ENCODE data around the gene SSTR1.
"Not testable (repeated sequence)": the region's sequence is repeated elsewhere in the genome, so short reads cannot be mapped to it uniquely, and the experiment has no call there.

SSTR1 gene, protein sequence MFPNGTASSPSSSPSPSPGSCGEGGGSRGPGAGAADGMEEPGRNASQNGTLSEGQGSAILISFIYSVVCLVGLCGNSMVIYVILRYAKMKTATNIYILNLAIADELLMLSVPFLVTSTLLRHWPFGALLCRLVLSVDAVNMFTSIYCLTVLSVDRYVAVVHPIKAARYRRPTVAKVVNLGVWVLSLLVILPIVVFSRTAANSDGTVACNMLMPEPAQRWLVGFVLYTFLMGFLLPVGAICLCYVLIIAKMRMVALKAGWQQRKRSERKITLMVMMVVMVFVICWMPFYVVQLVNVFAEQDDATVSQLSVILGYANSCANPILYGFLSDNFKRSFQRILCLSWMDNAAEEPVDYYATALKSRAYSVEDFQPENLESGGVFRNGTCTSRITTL

DNA sequence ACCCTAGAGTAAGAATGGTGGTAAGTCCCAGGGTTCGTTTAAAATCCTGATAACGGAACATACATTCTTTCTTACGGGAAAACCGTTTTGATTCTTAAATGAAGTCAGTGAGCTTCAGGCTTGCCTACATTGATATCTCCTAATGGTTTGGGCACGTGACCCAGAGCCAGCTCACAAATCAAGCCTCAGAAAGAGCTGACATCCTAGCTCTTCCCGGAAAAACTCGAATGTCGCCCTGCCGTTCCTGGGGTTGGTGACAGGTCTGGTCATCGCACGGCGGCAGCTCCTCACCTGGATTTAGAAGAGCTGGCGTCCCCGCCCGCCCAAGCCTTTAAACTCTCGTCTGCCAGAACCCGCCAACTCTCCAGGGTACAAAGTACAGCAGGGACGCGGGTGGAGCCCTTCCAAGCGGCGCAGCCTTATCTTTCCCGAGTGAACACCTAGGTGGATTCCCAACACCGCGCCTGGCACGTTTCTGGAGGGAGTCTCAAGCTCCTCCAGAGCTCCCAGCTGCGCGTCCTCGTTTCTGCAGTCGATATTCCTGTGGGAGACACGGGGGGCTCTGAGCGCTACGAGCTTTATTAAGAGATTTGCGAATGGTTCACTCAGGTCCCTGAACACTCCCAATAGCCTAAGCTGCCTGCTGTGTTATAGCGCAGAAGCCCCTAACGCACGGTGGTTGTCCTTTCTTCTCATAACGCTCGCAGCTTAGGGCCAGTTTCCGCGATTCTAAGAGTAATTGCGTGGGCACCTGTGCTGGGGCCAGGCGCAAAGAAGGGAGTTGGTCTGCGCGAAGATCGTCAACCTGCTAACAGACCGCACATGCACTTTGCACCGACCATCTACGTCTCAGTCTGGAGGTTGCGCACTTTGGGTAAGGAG, at the start of gene SSTR1:
Gene SSTR1 (plus strand): TSS at position 169 of the 882 bp plus-strand sequence. CDS start 1,486 bp downstream, outside the sequence.
- DNase-seq = peak; percentile 67

DNA sequence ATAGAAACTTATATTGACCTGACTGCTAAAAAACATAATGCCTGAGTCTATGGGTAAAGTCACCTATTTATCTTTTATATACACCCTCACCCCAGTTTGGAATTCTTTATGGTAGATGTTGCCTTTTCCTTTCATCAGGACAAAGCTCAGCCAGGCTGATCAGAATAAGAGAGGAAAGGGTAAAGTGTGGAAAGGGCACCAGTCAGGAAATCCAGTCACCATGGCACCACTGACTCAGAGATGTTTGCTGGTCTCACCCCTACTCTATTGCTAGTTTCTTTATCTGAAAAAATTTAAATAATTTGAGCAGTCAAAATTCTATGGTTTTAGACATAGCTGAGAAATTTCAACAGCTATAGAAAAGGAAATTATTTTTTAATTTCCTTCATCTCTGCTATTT, 49.2 kb upstream of the SSTR1 start:
- DNase-seq = no peak

DNA sequence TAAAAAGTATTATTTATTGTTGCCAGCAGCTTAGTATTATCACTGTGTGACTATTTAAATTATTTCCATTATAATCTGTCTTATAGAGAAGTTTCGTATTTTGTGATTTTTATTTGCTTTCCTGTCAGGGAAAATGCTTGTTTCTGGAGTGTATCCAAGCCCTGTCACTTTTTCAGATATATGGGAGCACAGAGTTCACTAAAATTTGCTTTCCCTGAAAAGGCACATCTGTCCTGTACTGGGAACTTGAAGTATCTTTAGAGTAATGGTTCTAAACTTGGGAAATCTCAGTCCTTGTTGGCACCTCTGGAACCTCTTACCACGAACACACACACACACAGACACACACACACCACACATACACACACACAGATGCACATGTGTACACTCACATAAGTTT, 39.3 kb upstream of the SSTR1 start:
- no peak for DNase-seq

DNA sequence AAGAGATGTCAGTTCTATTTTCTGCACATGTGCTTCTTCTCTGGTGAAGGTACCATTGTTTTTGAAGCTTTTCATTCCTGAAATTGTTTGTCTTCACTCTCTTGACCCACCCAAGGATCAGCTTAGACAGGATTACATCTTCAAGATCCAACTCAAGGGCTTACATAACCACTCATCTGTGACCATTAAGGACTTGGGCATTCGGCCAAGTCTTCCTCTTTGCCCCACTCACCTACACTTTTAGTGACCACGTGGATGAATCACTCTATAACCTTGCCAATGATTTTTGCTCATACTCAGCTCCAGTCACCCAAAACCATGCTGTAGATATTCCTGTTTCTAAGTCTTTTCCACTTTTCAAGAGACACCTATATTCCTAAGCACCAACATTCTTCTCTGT, 36.5 kb upstream of the SSTR1 start:
- DNase-seq = no peak

DNA sequence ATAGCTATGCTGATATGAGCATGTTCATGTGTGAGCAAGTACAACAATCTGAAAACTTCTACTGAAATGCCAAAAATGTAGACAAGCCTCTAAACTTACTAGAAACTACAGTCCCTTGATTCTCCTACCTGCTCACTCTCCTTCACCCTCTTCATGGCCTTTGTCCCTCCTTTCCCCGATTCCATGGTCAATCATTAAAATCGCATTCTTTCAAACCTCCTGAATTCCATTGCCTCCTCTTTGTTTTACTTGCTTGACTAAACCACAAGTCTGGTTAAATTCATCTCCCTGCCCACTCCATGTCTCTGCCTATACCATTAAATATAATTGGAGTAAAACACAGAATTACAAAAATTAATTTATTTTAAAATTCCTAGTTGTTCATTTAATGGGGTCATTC, 33.0 kb upstream of the SSTR1 start:
- DNase-seq = no peak

DNA sequence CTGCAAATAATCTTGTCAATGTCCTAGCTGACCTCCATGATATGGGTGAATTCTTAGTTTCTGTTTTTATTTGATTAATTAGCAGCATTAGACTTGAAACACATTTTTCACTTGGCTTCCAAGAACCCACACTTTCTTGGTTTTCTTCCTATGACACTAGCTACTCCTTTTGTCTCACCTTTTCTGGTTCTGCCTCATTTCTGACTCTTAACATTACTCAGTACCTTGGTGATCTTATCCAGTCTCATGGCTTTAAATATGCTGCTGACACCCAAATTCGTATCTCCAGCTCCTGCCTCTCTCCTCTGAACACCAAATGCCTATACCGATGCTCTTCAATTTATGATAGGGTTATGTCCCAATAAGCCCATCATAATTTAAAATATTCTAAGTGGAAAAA, 32.0 kb upstream of the SSTR1 start:
- DNase-seq = no peak

DNA sequence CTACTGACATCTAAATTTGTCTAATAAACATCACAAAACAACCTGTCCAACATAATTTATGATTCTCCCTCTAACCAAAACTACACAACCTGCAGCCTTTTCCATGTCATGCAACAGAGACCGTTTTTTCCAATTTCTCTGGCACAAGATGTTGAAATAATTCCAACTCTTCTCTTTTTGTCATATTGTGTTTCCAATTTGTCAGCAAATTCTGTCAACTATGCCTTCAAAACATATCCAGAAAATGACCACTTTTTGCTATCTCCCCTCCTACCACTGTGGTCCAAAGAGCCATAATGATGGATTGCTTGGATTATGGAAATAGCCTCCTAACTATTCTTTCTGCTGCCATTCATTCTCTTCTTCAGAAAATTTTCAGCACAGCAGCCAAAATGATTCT, 31.3 kb upstream of the SSTR1 start:
- DNase-seq = no peak

DNA sequence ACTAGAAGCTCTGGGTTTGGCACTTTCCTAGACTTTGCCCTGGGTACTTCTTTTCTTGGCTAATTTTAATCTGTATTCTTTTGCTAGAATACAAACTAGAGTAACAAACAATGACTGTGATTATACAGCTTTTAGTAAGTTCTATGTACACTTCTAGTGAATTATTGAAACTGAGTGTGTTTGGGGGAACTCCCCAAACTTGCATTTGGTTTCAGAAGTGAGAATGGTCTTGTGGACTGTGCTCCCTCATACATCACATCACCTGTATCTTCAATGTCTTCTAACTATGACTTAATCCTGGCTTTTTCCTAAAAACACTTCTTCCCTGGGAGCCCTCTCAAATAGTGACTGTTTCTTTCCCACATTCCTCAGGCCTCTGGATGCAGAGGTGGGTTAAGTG, 23.6 kb upstream of the SSTR1 start:
- no peak for DNase-seq

DNA sequence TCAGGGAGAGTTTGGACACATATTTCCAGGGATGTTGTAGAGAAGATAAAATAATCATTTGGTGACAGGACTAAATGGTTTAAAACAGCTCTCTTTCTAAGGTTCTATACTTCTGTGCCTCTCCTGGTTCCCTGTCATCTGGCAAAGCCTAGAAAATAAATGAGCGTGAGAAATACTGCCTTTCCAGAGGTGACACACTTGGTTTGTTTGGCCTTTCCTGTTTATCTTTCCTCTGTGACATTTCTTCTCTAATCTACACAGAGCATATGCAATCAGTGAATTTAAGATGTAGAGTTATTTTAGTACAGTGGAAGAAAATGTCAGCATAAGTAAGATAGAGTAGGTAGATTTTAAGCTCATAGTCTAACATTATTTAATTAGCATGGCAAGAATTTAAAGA, 22.0 kb upstream of the SSTR1 start:
- DNase-seq = no peak

DNA sequence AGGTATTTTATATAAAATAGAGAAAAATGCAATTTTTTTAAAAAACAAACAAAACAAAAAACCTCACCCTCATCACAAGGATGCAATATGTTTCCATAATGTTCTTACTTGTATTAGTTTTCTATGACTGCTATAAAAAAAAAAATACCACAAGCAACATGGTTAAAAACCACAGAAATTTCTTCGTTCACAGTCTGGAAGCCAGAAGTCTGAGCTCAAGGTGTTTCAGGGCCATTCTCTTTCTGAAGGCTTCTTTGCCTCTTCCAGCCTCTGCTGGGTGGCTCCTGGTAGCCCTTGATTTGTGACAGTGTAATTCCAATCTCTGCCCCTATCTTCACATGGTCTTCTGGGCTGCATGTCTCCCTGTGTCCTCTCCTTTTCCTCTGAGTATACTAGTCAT, 21.5 kb upstream of the SSTR1 start:
- DNase-seq = no peak

DNA sequence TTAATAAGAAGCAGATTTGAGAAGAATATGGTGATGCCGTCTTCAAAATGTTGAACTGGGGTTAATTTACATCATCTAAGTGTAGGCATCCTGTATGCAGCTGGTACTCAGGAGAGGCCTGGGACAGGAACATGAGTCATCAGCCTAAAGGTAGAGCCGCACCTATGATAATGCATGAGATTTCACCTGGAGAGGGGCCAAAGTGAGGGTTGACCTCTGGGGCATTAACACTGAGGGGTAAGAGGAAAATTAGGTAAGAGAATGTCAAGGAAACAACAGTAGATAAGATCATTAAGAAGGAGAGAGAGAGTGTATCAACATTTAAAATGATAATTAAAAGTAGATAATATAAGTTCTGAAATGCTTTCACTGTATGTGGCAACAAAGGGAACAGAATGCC, 20.2 kb upstream of the SSTR1 start:
- DNase-seq = no peak

DNA sequence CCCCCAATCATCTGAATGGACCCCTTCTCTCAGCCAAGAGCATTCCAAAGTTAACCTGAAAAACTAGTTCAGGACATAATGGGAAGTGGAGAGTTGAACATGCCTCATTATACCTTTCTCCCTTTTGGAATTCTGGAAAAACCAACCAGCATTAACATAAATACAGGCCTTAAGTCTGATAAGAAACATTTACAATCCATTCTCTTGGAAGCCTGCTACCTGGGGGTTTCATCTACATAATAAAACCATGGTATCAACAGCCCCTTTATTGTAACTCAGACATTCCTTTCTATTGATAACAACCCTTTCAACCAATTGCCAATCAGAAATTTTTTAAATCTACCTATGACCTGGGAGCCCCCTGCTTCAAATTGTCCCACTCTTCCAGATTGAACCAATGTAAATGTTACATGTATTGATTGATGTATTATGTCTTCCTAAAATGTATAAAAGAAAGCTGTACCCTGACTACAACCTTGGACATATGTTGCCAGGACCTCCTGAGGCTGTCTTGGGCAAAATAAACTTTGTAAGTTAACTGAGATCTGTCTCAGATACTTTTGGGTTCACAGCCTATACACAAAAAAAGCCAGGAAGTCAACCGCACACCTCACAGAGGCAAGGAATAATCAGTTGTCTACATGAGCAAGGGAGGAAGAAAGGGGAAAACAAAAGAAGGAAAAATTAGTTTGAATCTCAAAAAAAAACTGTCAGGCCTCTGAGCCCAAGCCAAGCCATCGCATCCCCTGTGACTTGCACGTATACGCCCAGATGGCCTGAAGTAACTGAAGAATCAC, 17.6 kb upstream of the SSTR1 start:
- DNase-seq = no peak

DNA sequence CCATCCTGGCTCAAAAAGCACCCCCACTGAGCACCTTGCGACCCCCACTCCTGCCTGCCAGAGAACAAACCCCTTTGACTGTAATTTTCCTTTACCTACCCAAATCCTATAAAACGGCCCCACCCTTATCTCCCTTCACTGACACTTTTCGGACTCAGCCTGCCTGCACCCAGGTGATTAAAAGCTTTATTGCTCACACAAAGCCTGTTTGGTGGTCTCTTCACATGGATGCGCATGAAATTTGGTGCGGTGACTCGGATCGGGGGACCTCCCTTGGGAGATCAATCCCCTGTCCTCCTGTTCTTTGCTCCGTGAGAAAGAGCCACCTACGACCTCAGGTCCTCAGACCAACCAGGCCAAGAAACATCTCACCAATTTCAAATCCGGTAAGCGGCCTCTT, 16.9 kb upstream of the SSTR1 start:
- DNase-seq = not testable (repeated sequence)

DNA sequence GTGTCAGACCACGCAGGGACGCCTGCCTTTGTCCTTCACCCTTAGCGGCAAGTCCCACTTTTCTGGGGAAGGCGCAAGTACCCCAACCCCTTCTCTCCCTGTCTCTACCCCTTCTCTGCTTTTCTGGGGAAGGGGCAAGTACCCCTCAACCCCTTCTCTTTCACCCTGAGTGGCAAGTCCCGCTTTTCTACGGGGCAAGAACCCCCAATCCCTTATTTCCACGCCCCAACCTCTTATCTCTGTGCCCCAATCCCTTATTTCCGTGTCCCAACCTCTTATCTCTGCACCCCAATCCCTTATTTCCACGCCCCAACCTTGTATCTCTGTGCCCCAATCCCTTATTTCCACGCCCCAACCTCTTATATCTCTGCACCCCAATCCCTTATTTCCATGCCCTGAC, 16.2 kb upstream of the SSTR1 start:
- not testable (repeated sequence) for DNase-seq

DNA sequence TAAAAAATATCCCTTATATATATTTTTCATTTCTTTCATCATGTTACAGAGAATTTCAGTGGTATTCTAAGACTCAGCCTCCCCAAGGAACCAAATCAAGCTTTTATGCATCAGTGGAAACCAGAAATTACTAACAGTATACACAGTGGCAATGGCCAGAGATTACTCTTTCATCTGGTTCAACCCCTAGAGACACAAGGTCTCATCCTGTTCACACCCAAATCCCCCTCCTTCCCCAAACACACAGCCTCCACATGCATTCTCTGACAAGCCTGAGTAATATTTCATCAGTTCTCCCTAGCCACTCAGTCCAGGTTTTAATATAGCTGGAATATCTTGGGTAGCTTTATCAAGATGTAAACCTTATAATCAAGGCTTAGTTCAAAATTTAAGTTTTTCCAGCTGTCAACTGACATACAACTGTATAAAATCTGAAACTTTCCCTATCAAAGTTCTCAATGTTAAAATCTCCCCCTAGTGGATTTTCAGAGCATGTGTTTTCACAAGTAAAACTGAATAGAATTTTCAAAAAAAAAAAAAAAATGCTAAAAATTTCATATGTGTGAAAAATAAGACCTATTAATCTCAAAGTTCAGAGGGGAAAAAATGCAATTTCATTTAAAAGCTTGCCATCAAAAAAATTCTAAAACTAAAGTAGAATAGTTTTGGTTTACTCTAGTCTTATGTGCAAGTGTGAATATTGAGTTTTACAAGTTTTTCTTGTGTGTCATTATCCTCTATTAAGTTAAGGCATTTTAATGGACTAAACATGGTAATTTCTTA, 10.5 kb upstream of the SSTR1 start:
- peak; percentile 23 for DNase-seq

DNA sequence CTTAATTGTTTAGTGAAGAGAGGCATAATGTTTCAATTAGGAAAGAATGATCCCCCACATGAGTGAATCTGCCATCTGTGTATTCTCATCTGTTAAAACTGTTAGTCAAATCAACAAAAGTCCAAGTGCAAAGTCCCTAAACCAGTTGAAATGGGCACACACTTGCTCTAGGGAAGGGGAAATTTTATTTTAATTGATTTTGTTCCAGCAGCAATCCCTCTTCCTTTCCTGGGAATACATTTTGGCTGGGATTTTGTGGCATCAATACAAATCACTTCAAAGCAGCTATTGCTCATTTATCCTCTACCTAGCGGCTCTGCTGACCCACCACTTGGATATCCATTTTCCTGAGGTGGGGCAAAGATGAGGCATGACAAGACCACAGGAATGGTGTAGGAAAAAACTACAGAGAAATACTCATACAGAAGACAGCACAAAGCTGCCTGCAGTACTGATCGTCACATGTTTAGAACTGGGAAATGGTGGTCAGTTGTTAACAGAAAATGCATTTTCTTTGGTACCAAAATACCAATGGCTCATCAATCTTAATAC, 9.8 kb upstream of the SSTR1 start:
- DNase-seq = no peak

DNA sequence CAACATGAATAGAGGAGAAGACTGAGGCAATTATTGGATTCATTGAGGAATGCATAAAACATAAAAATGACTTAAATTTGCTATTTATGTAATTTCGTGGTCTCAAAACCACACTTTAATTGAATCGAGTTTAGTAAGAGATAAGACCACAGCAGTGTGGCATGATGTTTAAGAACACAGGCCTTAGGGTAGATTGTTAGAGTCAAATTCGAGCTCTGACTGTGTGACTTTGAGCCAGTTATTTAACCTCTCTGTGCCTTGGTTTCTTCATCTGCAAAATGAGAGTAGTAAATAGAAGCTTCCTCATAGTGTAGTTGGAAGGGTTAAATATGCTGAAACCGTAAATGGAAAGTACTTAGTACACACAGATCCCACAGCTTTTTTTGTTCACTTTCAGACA, 9.3 kb upstream of the SSTR1 start:
- no peak for DNase-seq

DNA sequence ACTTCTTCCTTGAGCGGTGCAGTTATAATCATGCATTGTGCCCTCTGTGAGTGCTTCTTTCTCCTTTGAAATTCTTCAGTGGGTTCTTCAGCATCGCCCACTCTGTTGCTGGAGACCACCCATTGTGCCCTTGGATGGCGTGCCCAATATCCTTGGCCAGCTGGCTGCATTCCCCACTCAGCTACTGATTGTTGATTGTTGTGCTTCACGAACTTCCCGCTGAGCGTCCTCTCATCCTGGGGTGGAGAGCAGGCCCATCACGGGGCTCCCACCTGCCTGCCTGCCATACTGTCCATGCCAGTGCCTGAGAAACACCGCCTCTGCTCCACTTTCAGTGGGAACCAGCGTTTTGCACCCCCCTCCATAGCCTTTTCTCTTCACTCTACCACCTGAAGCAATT, 8.6 kb upstream of the SSTR1 start:
- no peak for DNase-seq

DNA sequence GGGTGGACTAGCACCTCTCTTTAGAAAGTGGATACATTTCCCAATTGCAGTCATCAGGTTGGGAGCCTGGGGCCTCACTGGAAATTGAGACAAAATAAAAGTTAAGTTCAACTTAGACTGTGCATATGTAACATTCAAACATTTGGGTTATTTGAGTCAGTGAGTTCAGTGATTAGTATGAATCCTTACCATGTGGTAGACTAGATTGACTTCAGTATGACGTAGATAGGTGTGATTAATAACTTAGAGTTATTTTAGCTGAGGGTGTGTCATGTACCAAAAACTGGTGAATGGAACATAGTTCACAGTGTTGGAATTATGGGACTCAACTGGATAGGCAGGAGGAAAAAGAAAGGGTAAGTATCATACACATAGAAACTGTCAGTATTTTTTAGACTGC, 8.0 kb upstream of the SSTR1 start:
- DNase-seq = no peak

DNA sequence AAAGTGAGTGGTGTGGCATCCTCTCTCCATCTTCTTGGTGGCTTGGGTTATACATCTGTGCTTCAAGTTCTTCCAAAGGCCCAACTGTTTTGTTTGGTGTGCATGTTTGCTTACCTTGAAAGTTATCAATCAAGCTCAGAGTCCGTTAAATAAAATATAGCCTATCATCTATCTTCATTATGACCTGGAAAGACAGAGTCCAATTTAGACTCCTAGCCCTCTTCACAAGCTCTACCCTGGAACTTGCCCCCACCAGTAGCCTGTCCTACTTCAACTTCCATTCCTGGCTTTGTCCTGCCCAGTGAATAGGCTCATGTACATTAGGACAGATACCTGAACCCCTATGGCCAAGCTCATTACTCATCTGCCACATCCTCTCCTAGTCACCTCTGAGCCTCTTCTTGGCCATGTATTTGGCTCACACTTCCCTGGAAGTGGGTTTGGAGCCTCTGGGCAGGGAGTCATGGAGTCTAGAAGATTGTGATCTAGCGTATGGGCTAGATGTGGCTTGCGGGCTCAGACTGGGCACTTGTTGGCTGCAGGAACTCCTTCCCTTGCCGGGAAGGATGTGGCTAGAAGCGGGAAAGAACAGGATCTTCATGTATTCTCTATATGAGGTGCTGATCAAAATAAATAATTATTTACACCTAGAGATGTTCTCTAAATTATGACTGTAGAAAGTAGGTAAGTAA, 6.4 kb upstream of the SSTR1 start:
- DNase-seq = no peak

DNA sequence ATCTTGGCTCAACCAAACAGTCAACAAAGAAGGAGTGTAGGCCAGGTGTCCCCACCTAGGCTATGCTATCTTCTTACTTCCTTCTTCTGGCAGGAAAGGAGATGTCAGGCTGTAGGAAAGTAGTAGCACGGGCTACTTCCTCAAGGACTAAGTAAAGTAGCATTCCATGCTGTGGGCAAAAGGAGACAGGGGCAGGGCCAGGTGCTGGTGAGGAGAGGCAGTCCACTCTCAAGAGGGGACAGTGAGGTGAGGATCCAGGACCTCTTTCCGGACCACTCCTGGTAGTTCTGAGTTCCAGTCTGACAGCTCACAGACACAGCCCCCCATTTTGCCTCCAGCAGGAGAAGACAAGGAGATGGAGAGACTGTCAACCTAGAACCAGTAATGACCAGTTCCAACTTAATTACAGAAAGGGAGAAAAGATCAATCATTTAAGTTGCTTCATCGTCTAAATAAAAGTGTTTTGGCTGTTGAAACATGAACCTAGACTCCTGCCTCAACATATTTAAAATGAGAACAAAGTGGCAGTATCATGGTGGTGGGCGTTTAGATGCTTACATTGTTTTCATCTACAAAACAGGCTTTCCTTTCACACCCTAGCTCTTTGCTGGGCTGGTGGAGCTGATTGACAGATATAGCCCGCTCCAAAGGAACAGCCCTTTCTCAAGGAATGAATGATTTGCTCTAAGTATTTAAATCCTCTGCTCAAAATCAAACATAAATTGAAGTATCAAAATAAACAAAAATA, 5.1 kb upstream of the SSTR1 start:
- no peak for DNase-seq
